GM12891 (cell line): ENCODE results near the gene RAB4B.
"Not testable (repeated sequence)": the region's sequence is repeated elsewhere in the genome, so short reads cannot be mapped to it uniquely, and the experiment has no call there.

Experiments
- DNase-seq: peaks from one replicate; pipeline ENCODE4 v3.0.0; 2011; ENCODE audit warnings: low spot score; ENCODE audit not compliant: insufficient read length
- FAIRE-seq: peaks from 2 replicates; lab custom pipeline; 2011; peaks lifted over from hg19 to GRCh38; lab: Jason Lieb, UNC
- PAX5 ChIP-seq: IDR thresholded peaks from 2 replicates; pipeline ENCODE4 v1.6.1; 2011; ENCODE audit warnings: low read length, moderate library complexity, mild to moderate bottlenecking; ENCODE audit not compliant: insufficient read depth, severe bottlenecking
- POLR2A ChIP-seq: IDR thresholded peaks from 2 replicates; pipeline ENCODE4 v1.6.1; 2011; ENCODE audit warnings: low read depth, low read length, control low read depth
- POLR2AphosphoS5 ChIP-seq: IDR thresholded peaks from 2 replicates; pipeline ENCODE4 v1.6.1; 2011; ENCODE audit warnings: low read depth, low read length, control low read depth
- POU2F2 ChIP-seq: IDR thresholded peaks from 2 replicates; pipeline ENCODE4 v1.6.1; 2011; ENCODE audit warnings: low read depth, mild to moderate bottlenecking, control low read depth, low read length, moderate library complexity
- SPI1 ChIP-seq: IDR thresholded peaks from 2 replicates; pipeline ENCODE4 v1.6.1; 2011; ENCODE audit warnings: low read depth, low read length, control low read depth
- TAF1 ChIP-seq: IDR thresholded peaks from 2 replicates; pipeline ENCODE4 v1.6.1; 2011; ENCODE audit warnings: low read depth, low read length, control low read depth

RAB4B gene

GRCh38 chr19:40763963-40764362 lies 14.1 kb upstream of the RAB4B start:
- FAIRE-seq = no peak
- TF ChIP-seq PAX5 (no peak), SPI1 (no peak), TAF1 (no peak), POLR2A (no peak), POU2F2 (no peak), POLR2AphosphoS5 (no peak; the same call in 1 of the 2 replicates)
- DNase-seq = no peak

GRCh38 chr19:40766385-40766784 lies 11.7 kb upstream of the RAB4B start:
- FAIRE-seq, DNase-seq: not testable (repeated sequence)

GRCh38 chr19:40768869-40769268 lies 9.2 kb upstream of the RAB4B start:
- DNase-seq (no peak), FAIRE-seq (no peak)
- TF ChIP-seq POU2F2 = no peak
- no peak for TF ChIP-seq POLR2AphosphoS5
- TF ChIP-seq PAX5 = no peak
- no peak for TF ChIP-seq TAF1

GRCh38 chr19:40771101-40771862 lies 6.8 kb upstream of the RAB4B start:
- FAIRE-seq, DNase-seq: not testable (repeated sequence)

- DNase-seq (no peak), FAIRE-seq (no peak)
- TF ChIP-seq PAX5 = no peak
- TF ChIP-seq POLR2A = no peak
- no peak for TF ChIP-seq POU2F2
- no peak for TF ChIP-seq SPI1
- TF ChIP-seq TAF1 = no peak
- no peak for TF ChIP-seq POLR2AphosphoS5
These were observed 3.0 kb upstream of the RAB4B start, which contains the start of gene MIA for GRCh38 chr19:40774916-40775631. Gene MIA (plus strand): TSS chr19:40775521. CDS start chr19:40775543, 22 bp downstream.

- FAIRE-seq = no peak
- no peak for TF ChIP-seq PAX5
- no peak for TF ChIP-seq SPI1
- TF ChIP-seq POLR2A = no peak
- TF ChIP-seq POU2F2 = no peak
- DNase-seq = no peak
These were observed 2.4 kb upstream of the RAB4B start for GRCh38 chr19:40775632-40776022.

GRCh38 chr19:40776364-40776763 lies 1.7 kb upstream of the RAB4B start:
- FAIRE-seq (no peak), DNase-seq (no peak)
- no peak for TF ChIP-seq POU2F2
- no peak for TF ChIP-seq SPI1
- TF ChIP-seq POLR2A = no peak
- no peak for TF ChIP-seq POLR2AphosphoS5
- no peak for TF ChIP-seq TAF1
- no peak for TF ChIP-seq PAX5

- FAIRE-seq (no peak), DNase-seq (peak; percentile 59)
- TF ChIP-seq SPI1 (peak; percentile 62), TAF1 (no peak; the same call in 1 of the 2 replicates), POU2F2 (peak; percentile 99), PAX5 (peak; percentile 55)
These were observed 959 bp upstream of the RAB4B start for GRCh38 chr19:40776932-40777644.

GRCh38 chr19:40777645-40777936 lies 456 bp upstream of the RAB4B start:
- DNase-seq = no peak
- TF ChIP-seq SPI1 = no peak
- peak; percentile 42; the same call in 1 of the 2 replicates for TF ChIP-seq TAF1
- peak; percentile 88; the same call in 1 of the 2 replicates for TF ChIP-seq POLR2A
- TF ChIP-seq POLR2AphosphoS5 = peak; percentile 87; the same call in 1 of the 2 replicates
- TF ChIP-seq POU2F2 = no peak; the same call in 1 of the 2 replicates
- no peak for FAIRE-seq

GRCh38 chr19:40778706-40779284 lies 748 bp downstream of the RAB4B start:
- FAIRE-seq = peak; percentile 16
- no peak for DNase-seq
- TF ChIP-seq SPI1 (no peak), POLR2A (no peak), PAX5 (no peak), POU2F2 (no peak), TAF1 (no peak), POLR2AphosphoS5 (no peak)
